Suprapubic skin (tissue), 3 donors: Measurements from ENCODE around the gene MRGPRF.

ENCODE experiments used
- POLR2A ChIP-seq, 2 donors: fragments of 450-650 bp; IDR thresholded peaks; one replicate each; pipeline ENCODE4 v1.6.1; 2017; ENCODE audit warnings: antibody characterized with exemption in 2 of 2, mild to moderate bottlenecking in 2 of 2, moderate library complexity in 2 of 2
- TF ChIP-seq, protein P1 (sequence below), 2 donors: fragments of 200-600 bp in 1 of 2; fragments of 450-650 bp in 1 of 2; sonication (generic) in 1 of 2; IDR thresholded peaks; one replicate each; pipeline ENCODE4 v1.5.1; 2016 to 2019; ENCODE audit warnings: antibody characterized with exemption in 2 of 2, mild to moderate bottlenecking in 1 of 2, moderate library complexity in 1 of 2

DNA sequence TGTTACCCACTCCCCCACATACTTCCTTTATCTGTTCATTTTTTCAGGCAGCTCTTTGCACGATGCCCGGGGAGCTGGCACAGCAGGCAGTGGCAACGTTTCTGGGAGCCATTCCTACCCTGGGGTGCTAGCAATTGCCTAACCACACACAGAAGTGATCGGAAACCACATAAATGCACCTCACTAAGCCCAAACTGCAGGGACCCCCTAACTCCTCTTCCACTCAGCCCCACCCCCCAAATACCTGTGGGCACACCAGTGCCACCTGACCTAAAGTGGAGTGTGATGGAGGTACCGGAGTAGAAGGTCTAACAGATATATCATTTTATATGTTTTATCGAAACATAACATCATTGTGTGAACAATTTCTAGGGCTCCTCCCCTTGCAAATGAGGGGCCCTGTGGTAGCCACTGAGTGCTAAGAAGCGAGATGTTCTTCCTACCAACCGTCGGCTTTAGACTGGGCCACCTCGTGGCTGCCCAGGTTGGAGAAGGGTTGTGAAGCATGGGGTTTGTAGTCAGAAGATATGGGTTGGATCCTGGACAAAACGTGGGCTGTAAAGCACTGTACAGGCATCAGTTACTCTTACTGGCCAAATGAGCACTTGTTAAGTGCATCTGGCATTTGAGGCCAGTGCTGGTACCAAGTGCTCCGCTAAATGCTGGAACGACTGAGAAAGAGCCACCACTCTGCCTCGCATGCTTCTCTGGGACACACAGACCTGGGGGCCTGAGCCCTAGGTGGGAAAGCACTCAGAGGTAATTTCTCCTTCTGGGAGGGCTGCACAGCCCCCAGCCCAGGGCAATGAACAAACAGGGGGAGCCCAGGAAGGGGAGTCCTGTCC is 35.0 kb downstream of the MRGPRF start:
- no peak for TF ChIP-seq POLR2A (IDR thresholded peaks at IDR 0.05)
- TF ChIP-seq, protein P1, sequence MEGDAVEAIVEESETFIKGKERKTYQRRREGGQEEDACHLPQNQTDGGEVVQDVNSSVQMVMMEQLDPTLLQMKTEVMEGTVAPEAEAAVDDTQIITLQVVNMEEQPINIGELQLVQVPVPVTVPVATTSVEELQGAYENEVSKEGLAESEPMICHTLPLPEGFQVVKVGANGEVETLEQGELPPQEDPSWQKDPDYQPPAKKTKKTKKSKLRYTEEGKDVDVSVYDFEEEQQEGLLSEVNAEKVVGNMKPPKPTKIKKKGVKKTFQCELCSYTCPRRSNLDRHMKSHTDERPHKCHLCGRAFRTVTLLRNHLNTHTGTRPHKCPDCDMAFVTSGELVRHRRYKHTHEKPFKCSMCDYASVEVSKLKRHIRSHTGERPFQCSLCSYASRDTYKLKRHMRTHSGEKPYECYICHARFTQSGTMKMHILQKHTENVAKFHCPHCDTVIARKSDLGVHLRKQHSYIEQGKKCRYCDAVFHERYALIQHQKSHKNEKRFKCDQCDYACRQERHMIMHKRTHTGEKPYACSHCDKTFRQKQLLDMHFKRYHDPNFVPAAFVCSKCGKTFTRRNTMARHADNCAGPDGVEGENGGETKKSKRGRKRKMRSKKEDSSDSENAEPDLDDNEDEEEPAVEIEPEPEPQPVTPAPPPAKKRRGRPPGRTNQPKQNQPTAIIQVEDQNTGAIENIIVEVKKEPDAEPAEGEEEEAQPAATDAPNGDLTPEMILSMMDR (IDR thresholded peaks at IDR 0.05), result no peak
